ENCODE data around the gene MYO1B. TPM values are rescaled to one million over a fixed set of nuclear protein-coding genes. Genes with fewer than 3 reads are reported as not detected.

Gene MYO1B
- total and polyA plus RNA-seq, 5 donors: 6.0 to 16.3 (median 11.9) TPM

- H3K27ac ChIP-seq (ENCODE audit: low read length): no peak overlapping the region
- no peak for DNase-seq
- intact Hi-C loops (cut with DNase I): no loop called here
- no peaks in the 10 kb centered on the region for H3K9me3 ChIP-seq (ENCODE audit: control insufficient read depth, low read length)
- WGBS: 85% methylated on average over 1 of the region's 1 CpG
- ATAC-seq: no peak
- H3K4me1 ChIP-seq (ENCODE audit: control insufficient read depth, insufficient read depth, low read length): no peaks in the 10 kb centered on the region
- no peak overlapping the region for H3K4me3 ChIP-seq (ENCODE audit: low read length)
- no peaks in the 10 kb centered on the region for H3K27me3 ChIP-seq (ENCODE audit: control insufficient read depth, insufficient read depth)
These were observed 82.3 kb downstream of the MYO1B start for GRCh38 chr2:191327484-191327883.

- Histone ChIP-seq H3K27me3 (ENCODE audit: control insufficient read depth, insufficient read depth) (no peaks in the 10 kb centered on the region), H3K9me3 (ENCODE audit: control insufficient read depth, low read length) (no peaks in the 10 kb centered on the region), H3K27ac (ENCODE audit: low read length) (no peak overlapping the region), H3K4me3 (ENCODE audit: low read length) (no peak overlapping the region), H3K4me1 (ENCODE audit: control insufficient read depth, insufficient read depth, low read length) (no peaks in the 10 kb centered on the region)
- intact Hi-C loops (cut with DNase I): no loop called here
- WGBS: 90% methylated on average over 6 of the region's 6 CpGs
- no peak for DNase-seq
- no peak for ATAC-seq
These were observed 83.1 kb downstream of the MYO1B start for GRCh38 chr2:191328150-191328809.

GRCh38 chr2:191329841-191330240, 84.6 kb downstream of the MYO1B start:
- intact Hi-C loops (cut with DNase I): no loop called here
- no peak for ATAC-seq
- H3K27me3 ChIP-seq (ENCODE audit: control insufficient read depth, insufficient read depth): no peaks in the 10 kb centered on the region
- no peaks in the 10 kb centered on the region for H3K9me3 ChIP-seq (ENCODE audit: control insufficient read depth, low read length)
- DNase-seq: no peak
- H3K4me1 ChIP-seq (ENCODE audit: control insufficient read depth, insufficient read depth, low read length): no peaks in the 10 kb centered on the region
- no peak overlapping the region for H3K4me3 ChIP-seq (ENCODE audit: low read length)
- 95% methylated on average over 3 of the region's 3 CpGs for WGBS
- no peak overlapping the region for H3K27ac ChIP-seq (ENCODE audit: low read length)

GRCh38 chr2:191333911-191334357, 88.7 kb downstream of the MYO1B start:
- WGBS: 64% methylated on average over 6 of the region's 6 CpGs
- Histone ChIP-seq H3K27me3 (ENCODE audit: control insufficient read depth, insufficient read depth) (no peaks in the 10 kb centered on the region), H3K9me3 (ENCODE audit: control insufficient read depth, low read length) (no peaks in the 10 kb centered on the region), H3K4me1 (ENCODE audit: control insufficient read depth, insufficient read depth, low read length) (no peaks in the 10 kb centered on the region), H3K27ac (ENCODE audit: low read length) (no peak overlapping the region), H3K4me3 (ENCODE audit: low read length) (no peak overlapping the region)
- no peak for DNase-seq
- intact Hi-C loops (cut with DNase I): no loop called here
- ATAC-seq: no peak

- Histone ChIP-seq H3K4me1 (ENCODE audit: control insufficient read depth, insufficient read depth, low read length) (no peaks in the 10 kb centered on the region), H3K9me3 (ENCODE audit: control insufficient read depth, low read length) (no peaks in the 10 kb centered on the region), H3K27me3 (ENCODE audit: control insufficient read depth, insufficient read depth) (no peaks in the 10 kb centered on the region), H3K4me3 (ENCODE audit: low read length) (no peak overlapping the region), H3K27ac (ENCODE audit: low read length) (no peak overlapping the region)
- intact Hi-C loops (cut with DNase I): no loop called here
- ATAC-seq (no peak), DNase-seq (no peak)
- WGBS: 83% methylated on average over 3 of the region's 3 CpGs
These were observed 90.8 kb downstream of the MYO1B start for GRCh38 chr2:191335875-191336464.

- intact Hi-C loops (cut with DNase I): no loop called here
- H3K4me3 ChIP-seq (ENCODE audit: low read length): no peak overlapping the region
- no peak overlapping the region for H3K27ac ChIP-seq (ENCODE audit: low read length)
- no peaks in the 10 kb centered on the region for H3K27me3 ChIP-seq (ENCODE audit: control insufficient read depth, insufficient read depth)
- 77% methylated on average over 3 of the region's 3 CpGs for WGBS
- no peak for ATAC-seq
- no peak for DNase-seq
- no peaks in the 10 kb centered on the region for H3K9me3 ChIP-seq (ENCODE audit: control insufficient read depth, low read length)
- no peaks in the 10 kb centered on the region for H3K4me1 ChIP-seq (ENCODE audit: control insufficient read depth, insufficient read depth, low read length)
These were observed 96.2 kb downstream of the MYO1B start for GRCh38 chr2:191341436-191341835.

- H3K4me3 ChIP-seq (ENCODE audit: low read length): no peak overlapping the region
- no peak for DNase-seq
- no peaks in the 10 kb centered on the region for H3K4me1 ChIP-seq (ENCODE audit: control insufficient read depth, insufficient read depth, low read length)
- intact Hi-C loops (cut with DNase I): no loop called here
- no peaks in the 10 kb centered on the region for H3K9me3 ChIP-seq (ENCODE audit: control insufficient read depth, low read length)
- no peak overlapping the region for H3K27ac ChIP-seq (ENCODE audit: low read length)
- H3K27me3 ChIP-seq (ENCODE audit: control insufficient read depth, insufficient read depth): no peaks in the 10 kb centered on the region
- 28% methylated on average over 2 of the region's 2 CpGs for WGBS
- no peak for ATAC-seq
These were observed 98.7 kb downstream of the MYO1B start for GRCh38 chr2:191343796-191344338.

GRCh38 chr2:191345788-191346187, 100.6 kb downstream of the MYO1B start:
- Histone ChIP-seq H3K9me3 (ENCODE audit: control insufficient read depth, low read length) (no peaks in the 10 kb centered on the region), H3K4me1 (ENCODE audit: control insufficient read depth, insufficient read depth, low read length) (no peaks in the 10 kb centered on the region), H3K27ac (ENCODE audit: low read length) (no peak overlapping the region), H3K4me3 (ENCODE audit: low read length) (no peak overlapping the region), H3K27me3 (ENCODE audit: control insufficient read depth, insufficient read depth) (no peaks in the 10 kb centered on the region)
- intact Hi-C loops (cut with DNase I): no loop called here
- ATAC-seq: no peak
- no peak for DNase-seq

GRCh38 chr2:191347154-191347553, 102.0 kb downstream of the MYO1B start:
- no peaks in the 10 kb centered on the region for H3K4me1 ChIP-seq (ENCODE audit: control insufficient read depth, insufficient read depth, low read length)
- no peak for ATAC-seq
- H3K27ac ChIP-seq (ENCODE audit: low read length): no peak overlapping the region
- H3K4me3 ChIP-seq (ENCODE audit: low read length): no peak overlapping the region
- intact Hi-C loops (cut with DNase I): no loop called here
- H3K9me3 ChIP-seq (ENCODE audit: control insufficient read depth, low read length): no peaks in the 10 kb centered on the region
- DNase-seq: no peak
- 68% methylated on average over 2 of the region's 2 CpGs for WGBS
- H3K27me3 ChIP-seq (ENCODE audit: control insufficient read depth, insufficient read depth): no peaks in the 10 kb centered on the region

GRCh38 chr2:191347881-191348280, 102.7 kb downstream of the MYO1B start:
- H3K27ac ChIP-seq (ENCODE audit: low read length): no peak overlapping the region
- no peak for DNase-seq
- WGBS: 89% methylated on average over 4 of the region's 4 CpGs
- H3K9me3 ChIP-seq (ENCODE audit: control insufficient read depth, low read length): no peaks in the 10 kb centered on the region
- ATAC-seq: no peak
- H3K4me3 ChIP-seq (ENCODE audit: low read length): no peak overlapping the region
- no peaks in the 10 kb centered on the region for H3K4me1 ChIP-seq (ENCODE audit: control insufficient read depth, insufficient read depth, low read length)
- H3K27me3 ChIP-seq (ENCODE audit: control insufficient read depth, insufficient read depth): no peaks in the 10 kb centered on the region
- intact Hi-C loops (cut with DNase I): no loop called here

GRCh38 chr2:191349990-191350389, 104.8 kb downstream of the MYO1B start:
- no peaks in the 10 kb centered on the region for H3K27me3 ChIP-seq (ENCODE audit: control insufficient read depth, insufficient read depth)
- ATAC-seq: no peak
- DNase-seq: no peak
- 77% methylated on average over 2 of the region's 2 CpGs for WGBS
- intact Hi-C loops (cut with DNase I): no loop called here
- H3K4me1 ChIP-seq (ENCODE audit: control insufficient read depth, insufficient read depth, low read length): no peaks in the 10 kb centered on the region
- no peak overlapping the region for H3K27ac ChIP-seq (ENCODE audit: low read length)
- no peak overlapping the region for H3K4me3 ChIP-seq (ENCODE audit: low read length)
- H3K9me3 ChIP-seq (ENCODE audit: control insufficient read depth, low read length): no peaks in the 10 kb centered on the region
